ENCODE measurements around the gene ELOVL4.

The ELOVL4 gene

DNA sequence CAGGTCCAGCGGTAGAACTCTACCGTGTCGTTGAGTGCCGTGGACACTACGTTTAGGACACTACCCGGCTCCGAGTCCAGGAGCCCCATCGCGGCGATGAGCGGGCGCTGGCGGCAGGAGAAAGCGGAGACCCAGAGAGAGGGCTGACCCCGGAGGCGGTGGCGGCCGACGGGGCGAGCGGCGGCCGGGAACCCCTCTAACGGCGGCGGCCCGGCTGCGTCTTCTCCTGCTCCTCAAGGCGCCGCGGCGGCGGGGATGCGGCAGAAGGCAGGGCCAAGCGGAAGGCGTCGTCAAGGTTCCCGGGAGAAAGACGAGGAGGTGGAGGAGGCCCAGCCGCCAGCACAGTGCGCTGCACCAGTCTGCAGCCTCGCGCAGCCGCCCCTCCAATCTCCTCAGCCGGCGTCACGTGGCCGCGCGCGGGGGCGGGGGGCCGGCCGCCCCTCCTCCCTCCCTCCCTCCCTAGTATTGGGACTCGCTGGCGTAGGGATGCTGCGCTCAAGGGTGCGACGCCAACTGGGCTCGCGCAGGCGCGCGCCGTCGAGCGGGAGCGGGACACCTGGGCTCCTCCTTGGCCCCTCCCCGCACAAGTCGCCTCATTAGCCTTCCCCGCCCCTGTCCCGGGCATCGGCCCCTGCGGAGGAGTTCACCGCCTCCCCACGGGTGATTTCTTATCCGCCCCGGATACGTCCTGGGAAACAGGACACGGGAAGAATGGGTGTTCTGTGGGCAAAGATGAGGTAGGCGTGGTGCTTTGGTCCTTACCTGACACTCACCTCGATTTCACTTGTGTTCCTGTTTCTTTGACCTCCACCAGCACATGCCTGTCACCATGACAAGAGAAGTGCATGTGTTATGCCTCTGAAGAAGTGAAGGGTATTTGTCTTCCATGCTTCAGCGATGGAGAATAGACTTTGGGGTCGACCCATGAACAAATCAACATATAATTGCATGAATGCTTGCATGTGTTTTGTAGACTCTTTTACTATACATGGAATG lies at the start of gene ELOVL4:
TSS of gene ELOVL4 (minus strand) at position 363 of the 996 bp plus-strand sequence. CDS start at position 89, 274 bp downstream.
- DNase-seq, result no peak

- DNase-seq, result no peak
Measured at GRCh38 chr6:79993911-79994309, 46.6 kb upstream of the ELOVL4 start.

- DNase-seq, result no peak
Measured at GRCh38 chr6:79993012-79993910, 45.9 kb upstream of the ELOVL4 start.

DNA sequence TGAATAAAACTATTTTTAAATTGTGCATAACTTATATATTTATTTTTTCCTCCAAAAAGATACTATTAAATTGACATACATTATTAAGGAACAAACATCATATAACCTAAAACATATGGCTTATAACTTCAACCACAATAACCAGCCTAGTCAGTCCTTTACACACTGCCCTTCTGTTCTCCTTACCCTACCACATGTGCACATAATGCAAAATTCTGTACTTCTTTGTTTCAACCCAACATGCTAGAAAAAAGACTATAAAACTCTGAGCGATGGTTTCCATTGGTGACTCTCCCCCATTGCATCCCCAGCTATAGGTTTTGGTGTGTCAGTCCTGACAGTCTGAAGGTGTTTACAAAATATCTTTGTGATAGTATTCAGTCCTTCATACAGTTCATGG lies 42.3 kb upstream of the ELOVL4 start:
- no peak for DNase-seq

GRCh38 chr6:79985128-79985527 lies 37.8 kb upstream of the ELOVL4 start:
- DNase-seq, result no peak

DNA sequence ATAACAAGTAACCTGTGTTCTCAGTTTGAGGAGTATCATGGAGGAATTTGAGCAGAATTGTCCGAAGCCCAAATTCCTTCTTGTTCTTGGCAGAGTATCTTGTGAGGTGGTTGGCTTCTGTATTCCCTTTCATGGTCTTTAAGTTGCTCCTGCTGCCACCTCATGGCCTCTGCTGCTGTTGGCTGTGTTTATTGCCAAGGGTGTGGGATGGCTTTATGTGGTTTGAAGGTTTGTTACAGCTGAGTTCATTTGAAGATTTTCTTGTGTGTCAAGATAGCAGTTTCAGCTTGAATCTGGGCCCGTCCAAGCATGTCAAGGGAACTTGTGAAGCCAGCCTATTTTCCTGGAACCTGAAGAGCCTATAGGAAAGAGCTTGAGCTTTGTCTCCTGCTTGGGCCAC lies 36.9 kb upstream of the ELOVL4 start:
- DNase-seq, result no peak

DNA sequence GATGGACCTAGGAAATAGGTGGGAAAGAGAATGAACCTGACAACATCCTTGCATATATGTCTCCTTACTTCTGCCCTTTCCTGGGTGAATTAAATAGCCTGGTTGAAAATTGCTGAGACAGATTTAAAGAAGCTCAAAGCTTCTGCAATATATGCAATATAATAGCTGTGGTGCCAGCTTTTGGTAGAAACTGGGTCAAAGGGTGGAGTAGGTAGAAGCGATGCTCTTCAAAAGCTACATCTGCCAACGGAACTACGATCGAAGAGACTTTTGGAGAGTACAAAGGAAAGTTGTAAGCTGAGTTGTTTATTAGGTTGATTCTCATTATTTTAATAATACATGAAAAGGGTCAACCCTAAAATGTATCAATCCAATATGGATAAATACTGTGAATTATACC lies 34.3 kb upstream of the ELOVL4 start:
- no peak for DNase-seq

- no peak for DNase-seq
Measured at GRCh38 chr6:79971193-79971592, 23.8 kb upstream of the ELOVL4 start.

GRCh38 chr6:79969784-79970183 lies 22.4 kb upstream of the ELOVL4 start:
- no peak for DNase-seq

GRCh38 chr6:79967178-79967577 lies 19.8 kb upstream of the ELOVL4 start:
- DNase-seq, result no peak

- DNase-seq, result no peak
Measured at GRCh38 chr6:79964607-79965081, 17.3 kb upstream of the ELOVL4 start.

- DNase-seq, result no peak
Measured at GRCh38 chr6:79954849-79955248, 7.5 kb upstream of the ELOVL4 start.

DNA sequence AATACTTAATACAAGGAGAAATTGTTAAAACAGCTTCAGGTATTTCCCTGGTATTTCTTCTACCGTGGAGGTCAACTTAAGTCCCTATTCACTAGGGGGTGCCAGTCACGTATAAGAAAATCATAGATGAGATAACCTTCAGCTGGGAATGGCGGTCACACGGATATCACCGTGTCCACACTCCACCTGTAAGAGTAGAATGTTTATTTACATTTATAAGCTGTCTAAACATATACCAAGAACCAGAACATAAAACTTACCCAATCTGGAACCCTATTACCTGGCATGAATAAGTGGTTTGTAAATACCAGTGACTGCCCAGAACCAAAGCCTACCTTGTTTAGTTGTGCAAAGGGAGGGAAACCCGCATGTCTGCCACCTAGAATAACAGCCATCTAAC lies 1.9 kb upstream of the ELOVL4 start:
- DNase-seq, result peak; percentile 26

DNA sequence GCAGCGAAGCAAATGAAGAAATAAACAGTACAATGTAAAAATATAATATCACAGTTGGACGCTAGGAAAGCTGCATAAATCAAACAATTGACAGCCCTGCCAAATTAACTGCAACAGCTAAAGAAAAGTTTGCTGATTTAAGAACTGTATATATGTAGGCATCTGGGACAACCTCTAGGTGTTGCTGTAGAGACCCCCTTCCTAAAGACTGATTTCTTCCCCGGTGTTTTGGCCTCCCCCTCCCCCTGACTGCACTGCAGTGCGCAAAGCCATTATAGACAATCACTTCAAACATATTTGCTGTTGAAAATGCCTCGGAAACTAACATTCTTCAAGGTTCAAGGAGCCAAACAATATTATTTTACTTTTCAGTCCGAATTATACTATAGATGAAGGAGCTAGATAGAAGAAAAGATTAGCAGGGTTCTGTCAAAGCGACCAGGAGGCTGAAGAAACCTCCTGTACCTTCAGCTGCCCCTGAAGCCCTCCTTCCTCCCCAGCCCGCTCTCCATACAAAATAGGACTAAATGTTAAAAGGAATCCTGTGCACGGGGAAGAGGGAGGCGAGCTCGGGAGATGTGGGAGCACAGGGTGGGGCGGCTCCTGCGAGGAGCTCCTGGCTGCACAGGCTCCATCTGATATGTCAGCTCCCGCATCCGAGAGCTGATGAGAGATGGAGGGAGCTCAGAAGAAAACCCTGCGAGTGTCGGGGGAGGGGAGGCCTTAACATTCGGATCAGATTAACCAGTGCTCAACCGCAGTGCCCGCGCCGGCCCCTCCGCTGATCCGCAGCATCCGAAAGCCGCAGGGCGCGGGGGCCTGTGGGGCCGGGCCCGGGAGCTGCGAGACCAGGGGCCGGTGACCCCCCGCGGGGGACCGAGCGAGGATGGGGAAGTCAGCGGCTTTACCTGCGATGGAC lies 822 bp downstream of the ELOVL4 start:
- DNase-seq, result no peak

- DNase-seq, result no peak
Measured at GRCh38 chr6:79943133-79943532, 4.2 kb downstream of the ELOVL4 start.

GRCh38 chr6:79941489-79942151 lies 5.7 kb downstream of the ELOVL4 start:
- no peak for DNase-seq

GRCh38 chr6:79928478-79928998 lies 18.8 kb downstream of the ELOVL4 start:
- no peak for DNase-seq

- DNase-seq, result no peak
Measured at GRCh38 chr6:79927758-79928157, 19.6 kb downstream of the ELOVL4 start.

- no peak for DNase-seq
Measured at GRCh38 chr6:79923270-79923669, 24.1 kb downstream of the ELOVL4 start.

DNA sequence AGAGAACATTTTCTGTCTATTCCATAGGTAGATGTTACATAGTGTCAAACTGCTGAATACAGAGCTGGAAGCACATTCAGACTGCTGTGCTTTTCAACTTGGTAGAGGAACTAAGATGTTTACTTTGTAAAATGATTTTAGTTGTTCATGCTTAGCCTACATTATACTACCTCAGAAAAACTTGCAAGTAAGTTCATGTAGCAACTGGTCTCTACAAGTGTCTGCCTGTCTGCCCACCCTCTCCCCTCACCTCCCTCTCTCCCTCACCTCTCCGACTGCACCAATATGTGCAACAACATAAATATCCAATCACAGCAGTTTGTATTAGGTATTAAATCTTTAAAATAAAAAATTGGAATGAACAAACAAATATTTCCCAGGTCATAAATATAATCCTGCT lies 25.3 kb downstream of the ELOVL4 start:
- DNase-seq, result no peak

DNA sequence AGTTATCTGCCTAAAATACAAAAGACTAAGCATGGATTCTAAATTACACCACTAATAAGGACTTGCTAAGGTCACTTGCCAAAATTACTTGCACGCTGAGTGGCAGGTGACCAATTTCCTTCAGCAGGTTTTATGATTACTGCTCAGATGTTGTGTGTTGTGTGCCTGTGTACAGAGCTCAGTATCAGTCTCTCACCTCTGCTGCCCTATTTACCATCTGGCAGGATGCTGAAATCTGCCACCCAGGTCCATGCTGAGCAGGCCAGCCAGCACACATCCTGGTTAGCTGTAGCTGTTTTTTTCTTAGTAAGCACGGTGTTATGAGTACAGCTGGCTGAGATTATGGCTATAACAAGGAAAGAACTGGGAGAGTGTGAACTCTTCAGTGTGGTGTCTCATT lies 34.0 kb downstream of the ELOVL4 start:
- DNase-seq, result no peak

DNA sequence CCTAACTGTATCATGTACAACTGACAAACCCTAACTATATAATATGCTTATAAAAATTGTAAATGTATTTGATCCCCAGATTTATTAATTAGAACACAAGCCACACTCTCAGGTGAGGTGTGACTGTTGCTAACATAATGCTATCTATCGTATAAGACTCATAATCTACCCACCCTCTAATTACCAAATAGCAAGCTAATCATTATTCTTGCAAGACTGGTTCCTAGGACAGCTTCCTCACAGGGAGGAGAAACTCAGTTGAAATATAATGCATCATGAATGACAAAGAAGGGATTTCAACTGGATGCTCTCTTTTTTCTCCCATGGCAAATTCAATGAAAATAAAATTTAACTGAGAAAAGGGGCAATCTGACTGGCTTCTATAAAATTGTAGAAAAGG lies 35.4 kb downstream of the ELOVL4 start:
- DNase-seq, result no peak

Data from 8988T (cell line).